H9 (cell line): ENCODE results near the gene USF3. TPM values are rescaled to one million over a fixed set of nuclear protein-coding genes. Genes with fewer than 3 reads are reported as not detected.

Experiments
- DNase-seq: peaks from one replicate; pipeline ENCODE4 v3.0.0-alpha.2; 2017
- H2AFZ ChIP-seq: one replicate; pipeline ENCODE4 v1.6.1; 2013; ENCODE audit warnings: mild to moderate bottlenecking, low read length, control low read depth, moderate library complexity
- H2AK5ac ChIP-seq: 2 replicates; pipeline ENCODE4 v1.6.1; 2013; ENCODE audit warnings: low read length, control low read depth, mixed read lengths; ENCODE audit not compliant: insufficient read length
- H2BK120ac ChIP-seq: one replicate; pipeline ENCODE4 v1.6.1; 2013; ENCODE audit warnings: low read depth, mild to moderate bottlenecking, low read length, control low read depth, inconsistent platforms; ENCODE audit not compliant: poor library complexity, severe bottlenecking
- H2BK12ac ChIP-seq: 2 replicates; pipeline ENCODE4 v1.6.1; 2013; ENCODE audit warnings: low read length, control low read depth, mixed read lengths, low read depth; ENCODE audit not compliant: insufficient read length
- H2BK15ac ChIP-seq: 2 replicates; pipeline ENCODE4 v1.6.1; 2013; ENCODE audit warnings: low read depth, low read length, control low read depth
- H2BK20ac ChIP-seq: one replicate; pipeline ENCODE4 v1.6.1; 2013; ENCODE audit warnings: low read depth, mild to moderate bottlenecking, low read length, control low read depth, inconsistent platforms; ENCODE audit not compliant: poor library complexity, severe bottlenecking
- H2BK5ac ChIP-seq: 2 replicates; pipeline ENCODE4 v1.6.1; 2013; ENCODE audit warnings: low read length, control low read depth, mixed read lengths; ENCODE audit not compliant: insufficient read length
- H3K14ac ChIP-seq: 2 replicates; pipeline ENCODE4 v1.6.1; 2013; ENCODE audit warnings: low read length, control low read depth; ENCODE audit not compliant: insufficient read depth
- H3K18ac ChIP-seq: 2 replicates; pipeline ENCODE4 v1.6.1; 2013; ENCODE audit warnings: low read depth, mild to moderate bottlenecking, mixed read lengths, low read length, control low read depth; ENCODE audit not compliant: insufficient read length
- H3K23ac ChIP-seq: 2 replicates; pipeline ENCODE4 v1.6.1; 2013; ENCODE audit warnings: low read length, control low read depth, mixed read lengths, low read depth; ENCODE audit not compliant: insufficient read length
- H3K23me2 ChIP-seq: 2 replicates; pipeline ENCODE4 v1.6.1; 2013; ENCODE audit warnings: low read depth, mild to moderate bottlenecking, mixed read lengths, low read length, control low read depth; ENCODE audit not compliant: insufficient read length, poor library complexity, severe bottlenecking
- H3K27ac ChIP-seq: 2 replicates; pipeline ENCODE4 v1.5.1; 2013; ENCODE audit warnings: low read length, control low read depth, mixed read lengths, low read depth; ENCODE audit not compliant: insufficient read length
- H3K27me3 ChIP-seq: 2 replicates; pipeline ENCODE4 v1.6.1; 2013; ENCODE audit warnings: low read length, control low read depth, inconsistent platforms; ENCODE audit not compliant: insufficient read depth
- H3K4ac ChIP-seq: 2 replicates; pipeline ENCODE4 v1.6.1; 2013; ENCODE audit warnings: low read depth, mild to moderate bottlenecking, control low read depth, inconsistent platforms, low read length, moderate library complexity
- H3K4me1 ChIP-seq: 2 replicates; pipeline ENCODE4 v1.6.1; 2013; ENCODE audit warnings: low read length, control low read depth, inconsistent platforms; ENCODE audit not compliant: insufficient read depth
- H3K4me2 ChIP-seq: 2 replicates; pipeline ENCODE4 v1.6.1; 2013; ENCODE audit warnings: low read length, control low read depth, mixed read lengths; ENCODE audit not compliant: insufficient read length, insufficient read depth
- H3K56ac ChIP-seq: 2 replicates; pipeline ENCODE4 v1.6.1; 2013; ENCODE audit warnings: low read depth, mild to moderate bottlenecking, mixed read lengths, low read length, control low read depth; ENCODE audit not compliant: insufficient read length
- H3K79me1 ChIP-seq: 2 replicates; pipeline ENCODE4 v1.6.1; 2013; ENCODE audit warnings: low read depth, mild to moderate bottlenecking, moderate library complexity, low read length, control low read depth, inconsistent platforms; ENCODE audit not compliant: insufficient read depth, poor library complexity, severe bottlenecking
- H3K79me2 ChIP-seq: 2 replicates; pipeline ENCODE4 v1.6.1; 2013; ENCODE audit warnings: low read length, control low read depth, inconsistent platforms; ENCODE audit not compliant: insufficient read depth
- H3K9ac ChIP-seq: 2 replicates; pipeline ENCODE4 v1.6.1; 2013; ENCODE audit warnings: low read length, control low read depth, mixed read lengths; ENCODE audit not compliant: insufficient read length; ENCODE audit errors: extremely low read depth
- H3K9me3 ChIP-seq: one replicate; pipeline ENCODE4 v1.6.1; 2013; ENCODE audit warnings: low read depth, low read length, inconsistent platforms; ENCODE audit not compliant: control insufficient read depth
- H3T11ph ChIP-seq: one replicate; pipeline ENCODE4 v1.6.1; 2013; ENCODE audit warnings: mild to moderate bottlenecking, low read length, control low read depth, inconsistent platforms
- H4K20me1 ChIP-seq: one replicate; pipeline ENCODE4 v1.6.1; 2013; ENCODE audit not compliant: control insufficient read depth, insufficient read length, insufficient read depth
- H4K5ac ChIP-seq: 2 replicates; pipeline ENCODE4 v1.6.1; 2013; ENCODE audit warnings: low read depth, mild to moderate bottlenecking, mixed read lengths, low read length, control low read depth; ENCODE audit not compliant: insufficient read length
- H4K8ac ChIP-seq: replicated peaks from 2 replicates; pipeline ENCODE4 v1.6.1; 2013; ENCODE audit warnings: low read length, control low read depth, mixed read lengths, low read depth; ENCODE audit not compliant: insufficient read length
- H4K91ac ChIP-seq: 2 replicates; pipeline ENCODE4 v1.6.1; 2013; ENCODE audit warnings: low read depth, mild to moderate bottlenecking, moderate library complexity, mixed read lengths, low read length, control low read depth; ENCODE audit not compliant: insufficient read length
- H3K27ac Mint-ChIP-seq, 3 experiments: 2 replicates in 2 of 3; 3 replicates in 1 of 3; pipeline ENCODE4 v1.8.0; 2020 to 2021; ENCODE audit warnings: mixed read lengths in 3 of 3, mild to moderate bottlenecking in 1 of 3, moderate library complexity in 1 of 3
- H3K27me3 Mint-ChIP-seq: 2 replicates; pipeline ENCODE4 v1.8.0; 2021; ENCODE audit warnings: low read depth, mild to moderate bottlenecking, moderate library complexity, mixed read lengths
- H3K36me3 Mint-ChIP-seq, 3 experiments: 2 replicates in 2 of 3; 3 replicates in 1 of 3; pipeline ENCODE4 v1.8.0; 2020 to 2021; ENCODE audit warnings: low read depth in 3 of 3, mixed read lengths in 3 of 3; ENCODE audit not compliant: insufficient read depth in 1 of 3
- H3K4me1 Mint-ChIP-seq, 2 experiments: 2 replicates each; pipeline ENCODE4 v1.8.0; 2020; ENCODE audit warnings: mixed read lengths in 2 of 2
- H3K4me3 Mint-ChIP-seq, 2 experiments: 2 replicates in 1 of 2; 3 replicates in 1 of 2; pipeline ENCODE4 v1.8.0; 2020 to 2021; ENCODE audit warnings: mild to moderate bottlenecking in 2 of 2, mixed read lengths in 2 of 2, moderate library complexity in 1 of 2
- H3K9me3 Mint-ChIP-seq, 2 experiments: 2 replicates in 1 of 2; 3 replicates in 1 of 2; pipeline ENCODE4 v1.8.0; 2020; ENCODE audit warnings: mild to moderate bottlenecking in 2 of 2, mixed read lengths in 2 of 2, moderate library complexity in 1 of 2
- WGBS: extraction: QIAGEN DNeasy Blood & Tissue Kit; methylation state at CpG from one replicate; pipeline ENCODE4 v1.1.7; 2013; ENCODE audit warnings: missing lambda C conversion rate, low lambda C conversion rate, mixed read lengths; ENCODE audit not compliant: insufficient read length; ENCODE audit errors: extremely low coverage; 5-methylcytosine and 5-hydroxymethylcytosine counted together
- total RNA-seq: library from RNA; stranded (reverse); gene quantifications from 2 replicates; pipeline ENCODE4 v1.2.1, GENCODE V29; 2021
- TF ChIP-seq, protein P1 (sequence below): fragments of 200-600 bp; sonication (generic); conservative IDR thresholded peaks from 3 replicates; pipeline ENCODE4 v1.8.0; 2021; ENCODE audit warnings: antibody characterized with exemption, mild to moderate bottlenecking

Gene USF3
- total RNA-seq, 1 experiment from 2014 or later: 13.8 TPM

DNA sequence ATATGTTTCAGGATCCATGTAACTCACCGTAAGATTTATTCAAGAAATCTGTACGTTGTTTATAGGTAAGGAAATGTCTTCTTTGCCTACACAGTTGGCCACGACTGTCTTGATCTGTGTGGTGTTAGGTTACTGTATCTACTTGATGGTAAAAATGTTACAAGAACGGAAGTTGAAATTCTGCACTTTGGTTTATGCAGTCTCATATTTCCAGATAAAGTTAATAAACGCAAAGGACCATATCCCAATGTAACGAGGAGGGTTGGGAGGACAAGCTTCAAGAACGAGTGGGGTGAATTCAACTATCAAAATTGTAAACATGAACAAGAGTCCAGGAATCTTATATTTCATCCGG, 1.0 kb downstream of the USF3 start:
- H2BK15ac ChIP-seq: no peak overlapping the region
- H2BK5ac ChIP-seq: no peak overlapping the region
- H3K18ac ChIP-seq: no peak overlapping the region
- H4K8ac ChIP-seq: no peak overlapping the region
- H3K79me1 ChIP-seq: no peaks in the 10 kb centered on the region
- H2AFZ ChIP-seq: no peak overlapping the region
- TF ChIP-seq, protein P1, sequence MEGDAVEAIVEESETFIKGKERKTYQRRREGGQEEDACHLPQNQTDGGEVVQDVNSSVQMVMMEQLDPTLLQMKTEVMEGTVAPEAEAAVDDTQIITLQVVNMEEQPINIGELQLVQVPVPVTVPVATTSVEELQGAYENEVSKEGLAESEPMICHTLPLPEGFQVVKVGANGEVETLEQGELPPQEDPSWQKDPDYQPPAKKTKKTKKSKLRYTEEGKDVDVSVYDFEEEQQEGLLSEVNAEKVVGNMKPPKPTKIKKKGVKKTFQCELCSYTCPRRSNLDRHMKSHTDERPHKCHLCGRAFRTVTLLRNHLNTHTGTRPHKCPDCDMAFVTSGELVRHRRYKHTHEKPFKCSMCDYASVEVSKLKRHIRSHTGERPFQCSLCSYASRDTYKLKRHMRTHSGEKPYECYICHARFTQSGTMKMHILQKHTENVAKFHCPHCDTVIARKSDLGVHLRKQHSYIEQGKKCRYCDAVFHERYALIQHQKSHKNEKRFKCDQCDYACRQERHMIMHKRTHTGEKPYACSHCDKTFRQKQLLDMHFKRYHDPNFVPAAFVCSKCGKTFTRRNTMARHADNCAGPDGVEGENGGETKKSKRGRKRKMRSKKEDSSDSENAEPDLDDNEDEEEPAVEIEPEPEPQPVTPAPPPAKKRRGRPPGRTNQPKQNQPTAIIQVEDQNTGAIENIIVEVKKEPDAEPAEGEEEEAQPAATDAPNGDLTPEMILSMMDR: no peak
- no CpG with 5 or more reads among the region's 8 CpGs for WGBS
- no peak overlapping the region for H2BK20ac ChIP-seq
- DNase-seq: no peak
- H3T11ph ChIP-seq: no peak overlapping the region
- Mint-ChIP-seq H3K27ac (peak overlapping the region; percentile 98 to 99 (median 98); a peak in 6 of 7 replicates), H3K4me3 (peak overlapping the region; percentile 97 to 99), H3K27me3 (no peaks in the 10 kb centered on the region), H3K9me3 (no peaks in the 10 kb centered on the region), H3K4me1 (peaks cover 12% of the 10 kb centered on the region in 2 experiments), H3K36me3 (peaks cover 0 to 1% (median 0%) of the 10 kb centered on the region in 3 experiments; a peak in 2 of 7 replicates)
- no peak overlapping the region for H2BK12ac ChIP-seq
- H3K4ac ChIP-seq: no peak overlapping the region
- no peak overlapping the region for H4K5ac ChIP-seq
- H3K4me2 ChIP-seq: peak overlapping the region; percentile 94
- H3K9me3 ChIP-seq: no peaks in the 10 kb centered on the region
- no peak overlapping the region for H3K56ac ChIP-seq
- H3K79me2 ChIP-seq: peaks cover 2% of the 10 kb centered on the region; the same call in 1 of the 2 replicates
- H3K27me3 ChIP-seq: no peaks in the 10 kb centered on the region
- no peaks in the 10 kb centered on the region for H3K4me1 ChIP-seq
- no peak overlapping the region for H3K27ac ChIP-seq
- no peak overlapping the region for H2BK120ac ChIP-seq
- H3K23me2 ChIP-seq: peaks cover 6% of the 10 kb centered on the region
- H3K9ac ChIP-seq: peak overlapping the region; percentile 71
- H4K20me1 ChIP-seq: no peaks in the 10 kb centered on the region
- H4K91ac ChIP-seq: no peak overlapping the region
- H3K23ac ChIP-seq: no peak overlapping the region
- H3K14ac ChIP-seq: no peak overlapping the region
- no peak overlapping the region for H2AK5ac ChIP-seq
